Stomach (tissue), 9 donors: ENCODE measurements around the gene C14orf180. TPM values are rescaled to one million over a fixed set of nuclear protein-coding genes. Genes with fewer than 3 reads are reported as not detected.

Experiments used
- DNase-seq, 2 donors: peaks; one replicate each; pipeline versions ENCODE4 v3.0.0 to v3.0.0-alpha.2; 2013 to 2019
- H3K27ac ChIP-seq, 5 donors: fragments of 200-600 bp in 4 of 5; sonication (generic) in 4 of 5; one replicate each; pipeline ENCODE4 v1.5.1; 2013 to 2019; ENCODE audit warnings: mild to moderate bottlenecking in 1 of 5, moderate library complexity in 1 of 5
- H3K27me3 ChIP-seq, 3 donors: fragments of 200-600 bp; sonication (generic); one replicate each; pipeline ENCODE4 v1.5.1; 2017 to 2019; ENCODE audit warnings: mixed run types in 1 of 3
- H3K36me3 ChIP-seq, 4 donors: fragments of 200-600 bp; sonication (generic); 1 replicate in 3 of 4; 2 replicates in 1 of 4; pipeline ENCODE4 v1.5.1; 2016 to 2019
- H3K4me1 ChIP-seq, 4 donors: fragments of 200-600 bp; sonication (generic); one replicate each; pipeline ENCODE4 v1.5.1; 2016 to 2019
- H3K4me3 ChIP-seq, 4 donors: fragments of 200-600 bp; sonication (generic) in 3 of 4; one replicate each; pipeline ENCODE4 v1.5.1; 2016 to 2019; ENCODE audit warnings: mild to moderate bottlenecking in 1 of 4
- H3K9me3 ChIP-seq, 4 donors: fragments of 200-600 bp; sonication (generic); one replicate each; pipeline ENCODE4 v1.5.1; 2016 to 2019
- EP300 ChIP-seq: sonication (generic); formaldehyde crosslinking; IDR thresholded peaks from one replicate; pipeline ENCODE4 v1.6.1; 2017; ENCODE audit warnings: antibody characterized with exemption
- POLR2A ChIP-seq, 4 donors: fragments of 450-650 bp; IDR thresholded peaks; one replicate each; pipeline ENCODE4 v1.6.1; 2016; ENCODE audit warnings: antibody characterized with exemption in 4 of 4, control low read depth in 2 of 4, mild to moderate bottlenecking in 1 of 4, moderate library complexity in 1 of 4
- POLR2AphosphoS5 ChIP-seq, 3 donors: sonication (generic); formaldehyde crosslinking; IDR thresholded peaks; one replicate each; pipeline ENCODE4 v1.6.1; 2016; ENCODE audit warnings: antibody characterized with exemption in 3 of 3
- WGBS, 5 donors: extraction: QIAGEN DNeasy Blood & Tissue Kit in 3 of 5; methylation state at CpG; one replicate each; pipeline versions ENCODE4 v1.1.5 to v1.1.7; 2013 to 2018; 5-methylcytosine and 5-hydroxymethylcytosine counted together
- intact Hi-C: fragments of 100-400 bp; cut with DNase I; formaldehyde crosslinking; loops from one replicate; pipeline ENCODE4 v1.15.1; 2023; ENCODE audit warnings: low total_unique reads
- polyA plus RNA-seq, 3 donors: library from polyadenylated mRNA; stranded (reverse); fragments of 200-250 nt; gene quantifications; one replicate each; pipeline ENCODE4 v1.2.3, GENCODE V29; 2013
- total RNA-seq, 5 donors: library from RNA; depleted of rRNA; stranded (reverse); fragments of >200 nt; gene quantifications; one replicate each; pipeline versions ENCODE4 v1.1.0 to v1.2.3, GENCODE V29; 2014 to 2016
- TF ChIP-seq, protein P1 (sequence below), 7 experiments: fragments of 450-650 bp in 4 of 7; fragments of 200-600 bp in 3 of 7; sonication (generic) in 3 of 7; IDR thresholded peaks; one replicate each; pipeline ENCODE4 v1.5.1; 2016 to 2019; ENCODE audit warnings: antibody characterized with exemption in 7 of 7, control low read depth in 2 of 7, mild to moderate bottlenecking in 1 of 7
- donor health status: healthy with polysubstance abuse.
- donor health status: Bipolar disorder and iron deficiency.
- donor health status: healthy.

C14orf180 gene
- total and polyA plus RNA-seq, 8 donors: 0.31 to 3.8 (median 0.45) TPM; not detected in 1

DNA sequence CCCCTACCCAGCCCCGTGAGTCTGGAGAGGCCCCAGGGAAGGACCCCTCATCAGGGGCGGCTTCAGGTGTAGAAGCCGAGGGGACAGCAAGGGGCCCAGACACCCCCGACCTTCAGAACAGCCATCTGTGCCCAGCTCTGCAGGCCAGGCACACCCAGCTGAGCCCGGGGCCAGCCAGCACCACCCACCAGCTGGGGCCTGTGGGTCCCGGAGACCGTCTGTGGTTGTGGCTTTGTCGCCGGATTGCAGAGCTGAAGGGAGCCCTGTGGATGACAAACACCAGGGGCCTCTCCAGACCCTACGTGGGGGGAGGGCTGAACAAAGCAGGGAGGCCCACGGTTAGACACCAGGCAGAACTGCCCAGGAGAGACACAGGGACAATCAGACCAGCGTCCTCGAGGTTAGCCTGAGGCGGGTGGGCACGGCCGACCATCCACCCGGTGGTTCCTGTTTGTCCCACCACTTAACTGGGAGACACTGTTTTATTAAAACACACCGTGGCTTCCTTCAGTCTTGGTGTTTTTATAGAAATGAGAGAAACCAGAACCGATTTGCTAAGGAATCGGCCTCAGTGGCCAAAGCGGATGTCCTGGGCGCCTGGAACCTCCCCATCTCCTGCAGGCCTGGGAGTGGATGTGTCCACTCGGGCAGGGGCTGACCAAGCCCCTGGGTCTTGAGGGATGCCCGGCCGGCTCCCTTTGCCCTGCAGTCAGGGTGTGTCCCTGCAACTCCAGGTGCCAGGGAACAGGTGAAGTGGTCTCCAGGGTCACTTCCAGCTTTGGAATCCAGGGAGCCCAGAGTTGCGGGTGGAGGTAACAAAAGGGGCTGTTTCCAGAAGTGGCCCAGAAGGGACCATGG lies 10.0 kb downstream of the C14orf180 start:
- H3K9me3 ChIP-seq: no peaks in the 10 kb centered on the region
- no peak overlapping the region for H3K27ac ChIP-seq
- H3K4me3 ChIP-seq: no peak overlapping the region
- H3K27me3 ChIP-seq: peaks cover 0 to 22% (median 3%) of the 10 kb centered on the region in 3 donors
- H3K36me3 ChIP-seq: no peaks in the 10 kb centered on the region
- intact Hi-C loops: no loop called here
- DNase-seq: no peak
- peaks cover 0 to 7% (median 2%) of the 10 kb centered on the region in 4 donors for H3K4me1 ChIP-seq
- WGBS, 5 donors: 82 to 89% (median 84%) methylated on average over 24 to 26 of the region's 26 CpGs
- TF ChIP-seq POLR2AphosphoS5 (IDR thresholded peaks at IDR 0.05): no peak
- no peak for TF ChIP-seq POLR2A (IDR thresholded peaks at IDR 0.05)
- no peak for TF ChIP-seq EP300
- TF ChIP-seq, protein P1, sequence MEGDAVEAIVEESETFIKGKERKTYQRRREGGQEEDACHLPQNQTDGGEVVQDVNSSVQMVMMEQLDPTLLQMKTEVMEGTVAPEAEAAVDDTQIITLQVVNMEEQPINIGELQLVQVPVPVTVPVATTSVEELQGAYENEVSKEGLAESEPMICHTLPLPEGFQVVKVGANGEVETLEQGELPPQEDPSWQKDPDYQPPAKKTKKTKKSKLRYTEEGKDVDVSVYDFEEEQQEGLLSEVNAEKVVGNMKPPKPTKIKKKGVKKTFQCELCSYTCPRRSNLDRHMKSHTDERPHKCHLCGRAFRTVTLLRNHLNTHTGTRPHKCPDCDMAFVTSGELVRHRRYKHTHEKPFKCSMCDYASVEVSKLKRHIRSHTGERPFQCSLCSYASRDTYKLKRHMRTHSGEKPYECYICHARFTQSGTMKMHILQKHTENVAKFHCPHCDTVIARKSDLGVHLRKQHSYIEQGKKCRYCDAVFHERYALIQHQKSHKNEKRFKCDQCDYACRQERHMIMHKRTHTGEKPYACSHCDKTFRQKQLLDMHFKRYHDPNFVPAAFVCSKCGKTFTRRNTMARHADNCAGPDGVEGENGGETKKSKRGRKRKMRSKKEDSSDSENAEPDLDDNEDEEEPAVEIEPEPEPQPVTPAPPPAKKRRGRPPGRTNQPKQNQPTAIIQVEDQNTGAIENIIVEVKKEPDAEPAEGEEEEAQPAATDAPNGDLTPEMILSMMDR (IDR thresholded peaks at IDR 0.05): no peak

DNA sequence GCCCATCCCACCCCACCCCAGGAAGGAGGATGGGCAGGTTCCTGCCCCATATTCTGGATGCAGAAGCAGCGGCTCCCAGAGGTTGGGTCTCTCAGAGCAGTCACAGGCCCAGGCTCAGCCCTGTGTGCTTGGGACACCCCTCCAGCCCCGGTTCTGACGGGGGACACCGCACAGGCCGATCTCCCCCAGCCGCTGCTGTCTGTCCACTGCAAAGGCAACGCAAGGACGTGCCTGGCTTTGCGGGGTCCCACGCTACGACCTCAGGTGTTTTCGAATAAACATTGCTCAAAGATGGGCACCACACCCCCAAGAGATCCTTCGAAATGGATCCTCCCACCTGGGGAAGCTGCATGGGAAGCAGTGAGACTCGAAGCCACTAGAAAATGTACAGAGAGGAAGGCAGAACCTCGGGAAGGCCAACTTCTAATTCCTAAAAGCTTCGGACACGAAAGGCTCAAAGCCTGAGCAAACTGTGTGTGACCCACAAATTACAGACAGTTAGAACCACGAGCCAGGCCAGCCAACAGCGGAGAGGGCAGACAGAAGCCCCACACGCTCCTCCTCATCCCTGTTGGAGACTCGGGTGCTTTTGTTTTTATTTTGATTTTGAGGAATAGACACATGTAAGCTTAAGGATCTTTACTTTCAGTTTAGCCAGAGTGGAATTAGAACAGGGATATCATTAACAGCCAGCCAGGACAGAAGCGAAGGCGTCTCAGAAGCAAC lies 10.8 kb downstream of the C14orf180 start:
- Histone ChIP-seq H3K36me3 (no peaks in the 10 kb centered on the region), H3K27me3 (peaks cover 0 to 29% (median 3%) of the 10 kb centered on the region in 3 donors), H3K4me1 (peaks cover 0 to 7% (median 2%) of the 10 kb centered on the region in 4 donors), H3K4me3 (no peak overlapping the region), H3K27ac (no peak overlapping the region), H3K9me3 (no peaks in the 10 kb centered on the region)
- 75 to 84% (median 81%) methylated on average over 22 to 23 of the region's 23 CpGs for WGBS, 5 donors
- TF ChIP-seq POLR2AphosphoS5 (IDR thresholded peaks at IDR 0.05) (no peak), POLR2A (IDR thresholded peaks at IDR 0.05) (no peak), EP300 (no peak)
- TF ChIP-seq, protein P1 (IDR thresholded peaks at IDR 0.05): no peak
- DNase-seq: no peak
- intact Hi-C loops: no loop called here

DNA sequence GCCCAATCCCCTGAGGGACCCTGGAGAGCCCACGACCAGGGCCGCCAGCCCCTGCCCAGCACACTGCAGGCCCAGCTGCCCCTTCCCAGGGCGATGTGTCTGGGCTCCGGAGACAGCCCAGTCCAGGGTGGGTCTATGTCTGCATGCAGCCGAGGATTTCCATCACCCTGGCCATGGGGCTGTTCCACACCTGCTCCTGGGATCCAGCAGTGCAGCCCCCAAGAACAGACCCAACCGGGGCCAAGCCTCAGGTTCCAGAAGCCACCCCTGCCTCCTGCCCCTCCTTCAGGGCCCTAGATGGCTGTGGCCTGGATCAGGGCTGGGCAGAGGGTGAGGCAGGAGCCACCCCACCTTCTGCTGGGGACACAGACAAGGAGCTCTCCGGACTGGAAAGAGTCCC lies 11.5 kb downstream of the C14orf180 start:
- peaks cover 0 to 36% (median 3%) of the 10 kb centered on the region in 3 donors for H3K27me3 ChIP-seq
- no peak for DNase-seq
- WGBS, 5 donors: 59 to 78% (median 73%) methylated on average over 2 to 7 of the region's 7 CpGs

More for the DNA sequence above, 11.5 kb downstream of the C14orf180 start:
- Histone ChIP-seq H3K36me3 (no peaks in the 10 kb centered on the region), H3K9me3 (no peaks in the 10 kb centered on the region), H3K4me3 (no peak overlapping the region), H3K4me1 (peaks cover 0 to 7% (median 2%) of the 10 kb centered on the region in 4 donors), H3K27ac (no peak overlapping the region)
- TF ChIP-seq, protein P1 (IDR thresholded peaks at IDR 0.05): no peak
- TF ChIP-seq POLR2A (IDR thresholded peaks at IDR 0.05) (no peak), EP300 (no peak), POLR2AphosphoS5 (IDR thresholded peaks at IDR 0.05) (no peak)
- intact Hi-C loops: no loop called here
